HG02852 (cell line): ENCODE measurements around the gene SPRING1.
"Not testable (repeated sequence)": the region's sequence is repeated elsewhere in the genome, so short reads cannot be mapped to it uniquely, and the experiment has no call there.

ENCODE experiments used
- ATAC-seq: cut with Tn5 transposase; IDR thresholded peaks from one replicate; pipeline ENCODE4 v1.9.1; 2021; ENCODE audit warnings: mild to moderate bottlenecking, moderate library complexity; ENCODE audit not compliant: unreplicated experiment

Gene SPRING1

GRCh38 chr12:116737774-116738657, at the start of gene SPRING1, which contains the start of gene RNFT2:
Gene SPRING1, minus strand, starts transcription at chr12:116738069. Its CDS starts 169 bp downstream, at chr12:116737900.
Gene RNFT2, plus strand, starts transcription at chr12:116738315. Its CDS starts 2,183 bp downstream, at chr12:116740498.
- peak; percentile 95 for ATAC-seq

GRCh38 chr12:116784238-116784612, 46.4 kb upstream of the SPRING1 start:
- no peak for ATAC-seq

DNA sequence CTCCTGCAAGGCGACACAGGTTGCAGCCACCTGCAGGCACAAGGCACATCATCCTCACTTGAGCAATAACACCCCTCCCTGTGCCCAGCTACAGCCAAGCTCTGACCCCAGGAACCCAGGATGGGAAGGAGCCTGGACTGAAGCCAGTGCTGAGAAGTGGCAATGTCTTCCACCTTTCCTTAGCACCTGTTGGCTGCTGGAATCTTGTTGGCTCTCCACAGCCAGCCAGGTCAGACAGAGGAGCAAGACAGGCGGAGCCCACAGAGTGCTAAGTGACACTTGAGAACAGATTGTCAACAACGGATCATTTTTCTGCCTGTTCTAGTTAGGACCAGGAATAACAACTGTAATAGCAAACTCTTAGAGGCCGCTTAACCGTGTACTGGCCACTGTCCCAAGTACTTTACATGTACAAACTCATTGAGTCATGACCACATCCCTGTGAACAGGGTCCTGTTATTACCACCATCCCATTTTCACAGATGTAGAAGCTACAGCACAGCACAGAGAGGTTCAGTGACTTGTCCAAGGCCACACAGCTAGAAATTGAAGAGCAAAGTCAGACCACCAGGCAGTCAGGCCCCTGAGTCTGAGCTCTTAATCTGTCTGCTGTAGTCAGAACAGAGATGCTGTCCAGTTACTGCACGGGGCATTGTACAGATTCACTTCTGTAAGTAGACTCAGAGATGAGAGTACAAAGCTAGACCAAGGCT, 45.8 kb upstream of the SPRING1 start:
- no peak for ATAC-seq

DNA sequence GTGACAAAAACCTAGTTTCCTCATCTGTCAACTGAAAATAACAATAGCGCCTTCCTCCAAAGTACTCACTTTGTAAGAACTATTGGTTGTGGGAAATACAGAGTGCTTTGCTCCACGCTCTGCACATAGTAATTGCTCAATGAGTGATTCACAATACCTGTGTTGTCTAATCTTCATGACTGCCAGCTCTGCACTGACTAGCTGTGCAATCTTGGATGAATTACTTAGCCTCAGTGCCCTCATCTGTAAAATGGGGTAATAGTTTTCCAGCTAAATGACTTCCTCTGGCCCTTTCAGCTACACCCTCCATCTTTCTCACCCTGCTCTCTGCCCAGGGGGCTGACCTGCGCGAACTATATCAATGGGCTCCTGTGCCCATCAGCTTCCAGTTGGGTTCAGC, 43.1 kb upstream of the SPRING1 start:
- ATAC-seq, result no peak

- ATAC-seq, result no peak
Observed at GRCh38 chr12:116779597-116779996, 41.7 kb upstream of the SPRING1 start.

- ATAC-seq, result no peak
Observed at GRCh38 chr12:116777245-116777644, 39.4 kb upstream of the SPRING1 start.

DNA sequence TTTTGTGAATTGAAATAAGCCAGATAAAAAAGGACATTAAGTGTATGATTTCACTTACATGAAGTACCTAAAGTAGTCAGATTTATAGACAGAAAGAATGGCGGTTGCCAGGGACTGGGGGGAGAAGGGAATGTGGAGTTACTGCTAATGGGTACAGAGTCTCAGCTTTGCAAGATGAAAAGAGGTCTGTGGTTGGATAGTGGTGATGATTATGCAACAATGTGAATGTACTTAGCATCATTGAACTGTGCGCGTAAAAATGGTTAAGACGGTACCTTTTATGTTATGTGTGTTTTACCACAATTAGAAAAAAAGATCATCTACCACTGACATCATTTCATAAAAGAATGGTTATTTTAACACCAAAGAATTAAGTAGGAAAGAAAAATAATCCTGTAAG, 36.2 kb upstream of the SPRING1 start:
- ATAC-seq, result no peak

GRCh38 chr12:116773276-116773731, 35.4 kb upstream of the SPRING1 start:
- ATAC-seq, result no peak

- ATAC-seq, result no peak
Observed at GRCh38 chr12:116771651-116772050, 33.8 kb upstream of the SPRING1 start.

DNA sequence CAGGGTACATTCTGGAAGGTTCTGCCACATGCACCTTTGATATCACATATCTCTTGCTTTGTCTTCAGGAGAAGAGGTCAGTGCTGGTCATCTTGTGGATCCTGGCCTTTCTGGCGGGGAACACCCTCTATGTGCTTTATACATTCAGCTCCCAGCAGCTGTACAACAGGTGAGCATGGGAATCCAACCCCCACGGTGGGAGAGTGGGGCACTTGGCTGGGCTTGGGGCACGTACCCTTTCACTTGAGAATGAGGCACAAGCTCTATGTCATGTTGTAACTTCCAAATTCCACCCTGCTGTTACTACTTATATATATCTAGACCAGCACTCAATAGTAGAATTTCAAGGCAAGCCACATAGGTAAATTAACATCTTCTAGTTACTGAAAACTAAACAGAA, 28.9 kb upstream of the SPRING1 start:
- no peak for ATAC-seq

DNA sequence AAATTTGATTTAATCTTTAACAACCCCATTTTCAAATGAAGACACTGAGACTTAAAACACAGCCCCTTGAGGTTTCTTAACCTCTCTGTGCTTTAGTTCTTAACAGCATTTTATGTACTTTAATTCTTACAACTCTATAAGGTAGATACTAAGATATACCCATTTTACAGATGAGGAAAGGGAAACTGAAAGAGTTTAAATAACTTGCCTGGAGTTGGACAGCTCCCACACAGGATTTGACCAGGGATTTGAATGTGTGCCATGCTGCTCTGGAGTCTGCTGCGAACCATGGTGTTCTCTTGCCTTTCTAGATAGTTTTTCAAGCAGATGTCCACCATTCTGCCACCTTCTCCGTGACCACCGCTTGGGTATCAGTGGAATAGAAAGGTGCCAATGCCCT, 28.4 kb upstream of the SPRING1 start:
- ATAC-seq, result no peak

- ATAC-seq, result no peak
Observed at GRCh38 chr12:116765271-116765670, 27.4 kb upstream of the SPRING1 start.

DNA sequence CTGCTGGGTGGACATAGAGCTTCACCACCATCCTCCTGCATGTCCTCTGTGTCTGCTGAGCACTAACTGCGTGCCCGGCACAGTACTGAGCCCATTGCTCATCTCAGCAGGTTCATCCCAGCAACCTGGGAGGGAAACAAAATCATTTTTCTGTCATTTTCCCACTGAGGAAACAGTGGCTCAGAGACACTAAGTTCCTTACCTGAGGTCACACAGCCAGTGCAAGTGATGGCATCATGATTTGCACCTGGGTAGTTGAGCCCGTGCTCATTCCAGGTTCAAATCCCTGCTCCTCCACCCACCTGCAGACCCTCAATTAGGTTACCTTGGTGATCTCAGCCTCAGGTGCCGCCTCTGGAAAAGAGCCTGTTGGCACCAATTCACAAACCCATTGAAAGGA, 23.6 kb upstream of the SPRING1 start:
- ATAC-seq, result no peak

GRCh38 chr12:116760622-116761020, 22.8 kb upstream of the SPRING1 start:
- ATAC-seq, result no peak

GRCh38 chr12:116759783-116760621, 22.1 kb upstream of the SPRING1 start:
- ATAC-seq, result no peak

DNA sequence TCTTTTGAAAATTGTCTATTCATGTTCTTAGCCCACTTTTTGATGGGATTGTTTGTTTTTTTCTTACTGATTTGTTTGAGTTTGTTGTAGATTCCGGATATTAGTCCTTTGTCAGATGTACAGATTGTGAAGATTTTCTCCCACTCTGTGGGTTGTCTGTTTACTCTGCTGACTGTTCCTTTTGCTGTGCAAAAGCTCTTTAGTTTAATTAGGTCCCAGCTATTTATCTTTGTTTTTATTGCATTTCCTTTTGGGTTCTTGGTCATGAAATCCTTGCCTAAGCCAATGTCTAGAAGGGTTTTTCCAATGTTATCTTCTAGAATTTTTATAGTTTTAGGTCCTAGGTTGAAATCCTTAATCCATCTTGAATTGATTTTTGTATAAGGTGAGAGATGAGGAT, 16.9 kb upstream of the SPRING1 start:
- not testable (repeated sequence) for ATAC-seq

GRCh38 chr12:116754097-116754496, 16.2 kb upstream of the SPRING1 start:
- ATAC-seq, result not testable (repeated sequence)

DNA sequence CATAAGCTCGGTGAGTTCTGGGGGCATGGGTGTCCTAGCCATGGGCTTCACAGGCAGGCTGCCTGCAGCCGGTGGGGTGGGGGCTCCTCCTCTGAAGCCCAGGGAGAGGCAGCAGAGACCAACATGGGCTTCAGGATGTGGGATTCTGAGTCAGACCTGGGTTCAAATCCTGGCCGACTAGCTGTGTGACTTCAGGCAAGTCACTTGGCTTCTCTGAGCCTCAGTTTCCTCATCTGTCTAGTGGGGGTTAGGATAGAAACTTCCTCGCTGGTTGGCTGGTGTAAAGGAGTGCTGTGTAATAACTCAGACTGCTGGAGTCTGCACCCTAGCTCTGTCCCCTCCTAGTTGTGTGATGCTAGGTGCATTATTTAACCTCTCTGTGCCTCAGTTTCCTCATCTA, 12.4 kb upstream of the SPRING1 start:
- no peak for ATAC-seq

DNA sequence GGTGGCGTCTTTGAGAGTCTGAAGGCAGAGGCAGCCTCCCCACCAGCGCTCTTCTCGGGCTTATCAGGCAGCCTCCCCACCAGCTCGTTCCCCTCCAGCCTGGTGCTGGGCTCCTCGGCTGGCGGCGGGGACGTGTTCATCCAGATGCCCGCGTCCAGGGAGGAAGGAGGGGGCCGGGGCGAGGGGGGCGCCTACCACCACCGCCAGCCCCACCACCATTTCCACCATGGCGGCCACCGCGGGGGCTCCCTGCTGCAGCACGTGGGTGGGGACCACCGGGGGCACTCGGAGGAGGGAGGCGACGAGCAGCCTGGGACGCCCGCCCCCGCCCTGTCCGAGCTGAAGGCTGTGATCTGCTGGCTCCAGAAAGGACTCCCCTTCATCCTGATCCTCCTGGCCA, 12.0 kb upstream of the SPRING1 start:
- ATAC-seq, result no peak

DNA sequence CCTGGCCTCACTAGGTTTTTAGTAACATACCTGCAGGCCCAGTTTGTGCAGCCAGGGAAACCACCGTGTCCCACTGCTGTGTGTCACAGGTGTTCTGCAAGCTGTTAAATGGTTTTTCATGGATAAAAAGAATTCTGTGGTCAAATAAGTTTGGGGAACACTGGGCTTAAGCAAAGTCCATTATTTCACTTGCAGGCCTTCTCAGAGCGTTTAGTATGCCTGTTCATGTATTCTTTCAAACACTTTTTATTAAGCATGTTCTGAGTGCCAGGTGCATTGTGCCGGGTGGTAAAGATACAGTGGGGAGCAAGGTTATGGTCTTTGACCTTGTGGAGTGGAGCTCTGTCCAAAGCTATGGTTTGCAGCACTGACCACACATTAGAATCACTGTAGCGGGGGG, 7.7 kb upstream of the SPRING1 start:
- ATAC-seq, result no peak

DNA sequence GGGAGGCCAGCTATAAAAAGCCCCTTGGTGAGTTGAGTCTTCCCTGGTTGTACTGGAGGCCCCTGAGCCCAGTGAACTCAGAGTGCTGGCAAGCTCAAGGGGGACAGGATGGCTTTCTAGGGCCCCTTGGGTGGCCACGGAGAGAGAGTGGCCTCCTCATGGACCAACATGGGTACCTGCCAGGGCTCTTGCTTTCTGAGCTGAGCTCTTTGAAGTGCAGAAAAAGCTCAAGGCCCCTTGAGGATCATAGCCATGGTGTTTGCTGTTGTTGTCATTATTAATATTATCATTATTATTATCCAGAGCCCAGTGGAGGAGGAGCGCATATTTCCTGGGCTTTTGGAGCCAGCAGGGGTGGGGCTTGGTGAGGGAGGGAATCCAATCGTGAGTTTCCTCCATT, 6.9 kb upstream of the SPRING1 start:
- no peak for ATAC-seq
